GM21423 (cell line): ENCODE results near the gene KRI1.
A peak's percentile ranks its signal among the peaks of the same experiment; 100 is the strongest.
"Not testable (repeated sequence)": the region's sequence is repeated elsewhere in the genome, so short reads cannot be mapped to it uniquely, and the experiment has no call there.

Experiments
- ATAC-seq: cut with Tn5 transposase; IDR thresholded peaks from one replicate; pipeline ENCODE4 v1.9.1; 2021; ENCODE audit warnings: mild to moderate bottlenecking, moderate library complexity; ENCODE audit not compliant: unreplicated experiment

The KRI1 gene

DNA sequence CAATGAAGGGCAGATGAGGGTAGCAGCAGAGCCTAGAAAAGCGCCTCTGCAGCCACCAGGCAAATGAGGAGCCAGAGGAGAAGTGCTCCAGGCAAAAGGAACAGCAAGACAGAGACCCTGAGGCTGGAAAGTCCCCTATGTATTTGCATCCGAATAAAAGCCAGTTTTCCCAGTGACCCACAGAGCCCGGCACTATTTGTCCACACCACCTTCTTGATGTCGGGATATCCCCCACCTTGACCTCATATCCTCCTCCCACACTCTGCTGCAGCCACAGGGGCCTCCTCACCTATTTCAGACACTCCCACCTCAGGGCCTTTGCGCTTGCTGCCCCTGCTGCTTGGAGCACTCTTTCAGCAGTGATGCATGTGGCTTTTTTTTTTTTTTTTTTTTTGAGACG, 15.5 kb downstream of the KRI1 start:
- no peak for ATAC-seq

DNA sequence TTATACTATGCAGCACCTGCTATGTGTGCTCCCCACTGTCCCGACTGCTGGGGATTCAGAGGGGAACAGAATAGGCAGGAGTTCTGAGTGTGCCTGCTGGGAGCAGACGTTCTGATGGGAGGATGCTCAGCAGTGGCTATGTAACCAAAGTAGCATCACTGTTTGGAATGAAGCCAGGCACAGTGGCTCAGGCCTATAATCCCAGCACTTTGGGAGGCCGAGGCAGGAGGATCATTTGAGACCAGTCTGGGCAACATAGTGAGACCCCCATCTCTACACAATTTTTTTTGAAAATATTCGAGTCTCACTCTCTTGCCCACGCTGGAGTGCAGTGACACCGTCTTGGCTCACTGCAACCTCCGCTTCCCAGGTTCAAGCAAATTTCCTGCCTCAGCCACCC, 16.1 kb downstream of the KRI1 start:
- ATAC-seq: no peak

DNA sequence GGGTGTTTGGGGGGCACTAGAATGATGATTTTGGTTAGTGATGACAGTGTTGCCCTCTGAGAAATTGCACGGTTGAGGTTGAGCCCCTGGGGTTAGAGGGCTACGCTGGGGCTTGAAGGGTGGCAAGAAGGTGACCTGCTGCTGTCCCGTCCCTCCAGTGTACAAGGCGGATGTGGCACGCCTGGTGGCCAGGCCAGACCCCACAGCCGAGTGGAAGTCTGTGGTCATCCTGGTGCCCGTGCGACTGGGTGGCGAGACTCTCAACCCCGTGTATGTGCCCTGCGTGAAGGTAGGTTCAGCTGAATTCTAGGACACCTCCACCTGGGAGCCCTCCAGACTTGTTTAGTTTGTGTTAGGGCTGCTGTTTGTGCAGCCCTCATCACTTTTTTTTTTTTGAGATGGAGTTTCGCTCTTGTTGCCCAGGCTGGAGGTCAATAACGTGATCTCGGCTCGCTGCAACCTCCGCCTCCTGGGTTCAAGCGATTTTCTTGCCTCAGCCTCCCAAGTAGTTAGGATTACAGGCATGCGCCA, 17.0 kb downstream of the KRI1 start:
- no peak for ATAC-seq

DNA sequence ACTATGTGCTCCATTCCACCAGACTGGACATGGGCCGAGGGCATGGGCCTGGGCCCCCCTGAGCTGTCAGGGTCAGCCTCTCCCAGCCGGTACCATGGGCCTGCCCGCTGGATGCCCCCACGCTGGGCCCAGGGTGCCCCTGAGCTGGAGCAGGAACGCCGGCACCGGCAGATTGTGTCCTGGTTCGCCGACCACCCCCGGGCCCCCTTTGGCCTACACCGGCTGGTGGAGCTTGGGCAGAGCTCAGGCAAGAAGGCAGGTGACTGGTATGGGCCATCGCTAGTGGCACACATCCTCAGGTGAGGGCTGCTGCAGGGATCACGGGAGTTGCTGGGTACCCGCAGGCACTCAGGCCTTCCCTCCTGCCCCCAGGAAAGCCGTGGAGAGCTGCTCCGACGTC, 19.0 kb downstream of the KRI1 start:
- ATAC-seq: no peak

DNA sequence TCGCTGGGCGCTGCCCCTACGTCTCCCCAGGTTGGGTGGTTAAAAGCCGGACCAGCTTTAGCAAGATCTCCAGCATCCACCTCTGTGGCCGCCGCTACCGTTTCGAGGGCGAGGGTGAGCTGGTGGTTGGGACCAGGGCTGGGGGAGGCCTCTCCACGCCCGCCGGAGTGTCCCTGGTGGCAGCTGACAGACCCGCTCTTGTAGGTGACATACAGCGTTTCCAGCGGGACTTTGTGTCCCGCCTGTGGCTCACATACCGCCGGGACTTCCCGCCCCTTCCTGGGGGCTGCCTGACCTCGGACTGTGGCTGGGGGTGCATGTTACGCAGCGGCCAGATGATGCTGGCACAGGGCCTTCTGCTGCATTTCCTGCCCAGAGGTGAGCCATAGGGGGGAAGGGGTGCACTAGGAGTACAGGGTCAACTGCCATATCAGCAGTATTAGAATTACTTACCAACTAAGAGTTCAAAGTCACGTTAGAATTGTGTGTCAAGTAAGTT, 21.0 kb downstream of the KRI1 start:
- no peak for ATAC-seq

DNA sequence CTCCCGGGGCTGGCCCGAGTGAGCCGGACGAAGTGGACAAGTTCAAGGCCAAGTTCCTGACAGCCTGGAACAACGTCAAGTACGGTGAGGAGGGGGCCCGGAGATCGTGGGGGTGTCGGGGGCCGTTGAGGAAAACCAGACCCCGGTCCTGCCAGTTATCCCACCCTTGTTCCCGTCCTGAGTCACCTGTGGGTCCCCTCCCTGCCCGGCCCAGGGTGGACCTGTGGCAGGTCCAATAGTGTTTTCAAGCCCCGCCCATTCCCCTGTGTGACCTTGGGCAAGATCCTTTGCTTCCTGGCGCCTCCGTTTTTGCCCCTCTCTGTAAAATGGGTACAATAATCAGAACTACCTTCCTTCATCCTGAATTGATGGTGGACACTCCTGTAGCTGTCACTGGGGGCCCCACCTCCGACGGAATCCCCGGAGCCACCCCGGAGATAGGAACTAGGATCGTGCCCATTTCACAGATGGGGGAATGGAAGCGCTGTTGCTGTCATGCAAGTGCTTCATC, 21.5 kb downstream of the KRI1 start:
- ATAC-seq: no peak

DNA sequence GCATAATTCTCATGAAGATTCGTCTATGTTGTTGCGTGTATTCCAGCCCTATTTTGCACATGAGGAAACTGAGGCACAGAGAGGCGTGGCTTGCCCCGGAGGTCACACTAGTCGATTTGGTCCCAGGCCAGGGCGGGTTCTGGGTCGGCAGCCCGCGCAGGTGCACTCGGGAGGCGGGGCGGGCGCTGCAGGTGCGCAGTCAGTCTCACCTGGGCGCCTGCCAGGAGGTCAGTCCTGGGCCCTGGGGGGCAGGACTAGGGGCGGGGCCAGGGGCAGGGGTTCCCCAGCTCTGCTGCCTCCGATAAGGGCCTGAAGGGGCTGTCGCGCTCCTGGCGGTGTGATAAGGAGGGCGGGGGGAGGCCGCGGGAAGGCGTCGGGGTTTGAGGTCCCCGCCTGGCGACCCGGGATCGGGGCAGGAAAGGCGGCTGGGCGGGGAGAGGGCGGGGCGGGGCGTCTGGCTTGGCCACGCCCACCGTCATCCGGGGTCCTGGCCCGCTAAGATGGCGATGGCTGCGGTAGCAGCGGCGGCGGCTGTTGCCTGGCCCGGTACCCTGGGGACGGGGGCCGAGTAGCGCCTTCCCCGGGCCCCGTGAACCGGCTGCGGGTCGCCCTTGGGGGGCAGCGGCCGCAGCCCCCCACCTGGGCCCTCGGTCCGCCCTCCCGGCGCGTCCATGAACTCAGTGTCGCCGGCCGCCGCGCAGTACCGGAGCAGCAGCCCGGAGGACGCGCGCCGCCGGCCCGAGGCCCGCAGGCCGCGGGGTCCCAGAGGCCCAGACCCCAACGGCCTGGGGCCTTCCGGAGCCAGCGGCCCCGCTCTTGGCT, 22.2 kb downstream of the KRI1 start, which contains the start of gene ATG4D:
Gene ATG4D (plus strand): TSS at position 485 of the 822 bp plus-strand sequence. CDS start 187 bp downstream, at position 672.
- ATAC-seq: peak; percentile 64

DNA sequence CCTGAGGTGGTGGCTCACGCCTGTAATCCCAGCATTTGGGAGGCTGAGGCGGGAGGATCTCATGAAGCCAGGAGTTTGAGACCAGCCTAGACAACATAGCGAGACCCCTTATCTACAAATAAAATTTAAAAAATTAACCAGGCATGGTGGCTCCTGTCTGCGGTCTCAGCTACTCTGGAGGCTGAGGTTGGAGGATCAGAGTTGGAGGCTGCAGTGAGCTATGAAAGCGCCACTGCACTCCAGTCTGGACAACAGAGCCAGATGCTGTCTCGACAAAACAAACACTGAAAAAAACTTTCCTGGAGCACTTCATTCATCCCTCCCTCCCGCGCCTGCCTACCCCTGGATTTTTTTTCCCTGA, 22.8 kb downstream of the KRI1 start:
- no peak for ATAC-seq

DNA sequence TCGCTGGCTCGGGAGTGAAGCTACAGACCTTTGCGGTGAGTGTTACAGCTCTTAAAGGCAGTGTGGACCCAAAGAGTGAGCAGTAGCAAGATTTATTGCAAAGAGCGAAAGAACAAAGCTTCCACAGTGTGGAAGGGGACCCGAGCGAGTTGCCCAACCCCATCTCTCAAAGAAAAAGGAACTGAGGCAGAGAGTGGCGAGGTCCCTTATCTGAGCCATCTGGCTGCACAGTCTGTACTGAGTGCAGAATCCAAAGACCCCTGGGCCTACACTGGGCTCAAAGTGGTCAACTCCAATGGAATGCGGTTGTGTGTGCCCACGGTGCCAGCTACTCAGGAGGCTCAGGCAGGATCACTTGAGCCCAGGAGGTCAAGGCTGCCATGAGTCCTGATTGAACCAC, 26.8 kb downstream of the KRI1 start:
- ATAC-seq: not testable (repeated sequence)

DNA sequence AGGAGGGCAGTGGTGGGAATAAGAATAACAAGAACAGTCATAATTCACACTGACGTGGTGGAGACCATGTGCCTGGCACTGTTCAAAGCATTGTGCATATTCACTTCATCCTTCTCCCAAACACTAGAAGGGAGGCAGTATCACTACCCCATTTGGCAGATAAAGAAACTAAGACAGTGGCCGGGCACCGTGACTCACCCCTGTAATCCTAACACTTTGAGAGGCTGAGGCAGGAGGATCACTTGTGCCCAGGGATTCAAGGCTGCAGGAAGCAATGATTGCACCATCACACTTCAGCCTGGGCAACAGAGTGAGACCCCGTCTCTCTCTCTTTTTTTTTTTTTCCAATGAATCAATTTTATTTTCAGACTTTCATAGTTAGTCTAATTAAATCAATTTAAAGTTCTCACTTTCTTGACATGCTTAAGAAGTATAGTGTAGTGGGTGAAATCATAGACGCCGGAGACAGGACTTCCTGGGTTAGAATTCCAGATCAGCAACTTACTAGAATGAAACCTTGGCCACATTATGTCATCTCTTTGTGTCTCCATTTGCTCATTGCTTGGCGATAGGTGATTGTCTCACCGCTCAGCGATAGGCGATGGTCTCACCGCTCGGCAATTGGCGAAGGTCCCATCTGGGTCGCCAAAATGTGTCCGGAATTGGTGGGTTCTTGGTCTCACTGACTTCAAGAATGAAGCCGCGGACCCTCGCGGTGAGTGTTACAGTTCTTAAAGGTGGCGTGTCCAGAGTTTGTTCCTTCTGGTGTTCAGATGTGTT, 27.4 kb downstream of the KRI1 start:
- ATAC-seq: no peak

DNA sequence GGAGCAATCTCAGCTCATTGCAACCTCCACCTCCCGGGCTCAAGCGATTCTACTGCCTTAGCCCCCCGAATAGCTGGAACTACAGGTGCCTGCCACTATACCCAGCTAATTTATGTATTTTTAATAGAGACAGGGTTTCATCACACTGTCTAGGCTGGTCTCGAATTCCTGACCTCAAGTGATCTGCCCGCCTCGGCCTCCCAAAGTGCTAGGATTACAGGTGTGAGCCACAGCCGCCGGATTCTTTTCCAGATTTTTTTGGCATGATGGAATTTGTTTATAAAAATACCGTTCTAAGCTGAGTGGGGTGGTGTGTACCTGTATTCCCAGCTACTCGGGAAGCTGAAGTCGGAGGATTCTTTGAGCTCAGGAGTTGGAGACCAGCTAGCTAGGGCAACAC, 28.1 kb downstream of the KRI1 start:
- no peak for ATAC-seq

DNA sequence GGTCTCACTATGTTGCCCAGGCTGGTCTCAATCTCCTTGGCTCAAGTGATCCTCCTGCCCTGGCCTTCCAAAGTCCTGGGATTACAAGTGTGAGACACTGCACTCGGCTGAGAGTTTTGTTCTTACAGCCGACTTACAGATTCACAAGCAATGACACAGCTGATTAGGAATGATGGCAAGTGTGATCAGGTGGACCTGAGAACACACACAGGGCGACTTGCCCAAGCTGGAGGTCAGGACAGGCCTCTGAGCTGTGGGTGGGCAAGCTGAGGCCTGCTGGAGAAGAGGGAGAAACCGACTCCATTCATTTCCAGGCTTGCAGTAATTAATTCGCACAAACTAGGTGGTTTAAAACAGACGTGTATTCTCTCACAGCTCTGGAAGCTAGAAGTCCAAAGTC, 30.2 kb downstream of the KRI1 start:
- ATAC-seq: no peak

DNA sequence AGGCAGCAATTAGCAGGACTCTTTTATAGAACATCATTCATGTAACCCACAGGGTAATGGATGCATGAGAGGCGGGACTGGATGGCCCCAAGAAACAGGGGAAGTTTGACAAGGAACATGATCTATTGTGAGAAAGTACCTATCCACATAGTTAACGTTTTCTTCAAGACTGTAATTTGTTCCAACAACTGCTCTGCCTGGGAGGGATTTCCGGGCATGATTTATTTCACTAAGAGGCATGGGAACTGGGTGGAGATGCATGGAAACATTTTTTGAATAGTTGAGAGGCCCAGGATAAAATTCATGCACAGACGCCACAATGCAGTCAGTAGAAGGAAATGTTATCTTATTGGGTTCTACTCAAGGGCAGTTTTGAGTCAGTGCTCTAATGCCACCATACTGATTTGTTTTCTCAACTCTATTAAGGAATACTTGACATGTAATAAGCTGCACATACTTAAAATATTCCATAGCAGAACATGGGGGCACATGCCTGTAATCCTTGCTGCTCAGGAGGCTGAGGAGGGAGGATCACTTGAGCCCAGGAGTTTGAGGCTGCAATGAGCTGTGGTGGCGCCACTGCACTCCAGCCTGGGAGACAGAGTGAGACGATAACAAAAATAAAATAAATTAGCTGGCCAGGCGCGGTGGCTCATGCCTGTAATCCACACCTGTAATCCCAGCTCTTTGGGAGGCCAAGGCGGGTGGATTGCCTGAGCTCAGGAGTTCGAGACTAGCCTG, 32.0 kb downstream of the KRI1 start:
- no peak for ATAC-seq

DNA sequence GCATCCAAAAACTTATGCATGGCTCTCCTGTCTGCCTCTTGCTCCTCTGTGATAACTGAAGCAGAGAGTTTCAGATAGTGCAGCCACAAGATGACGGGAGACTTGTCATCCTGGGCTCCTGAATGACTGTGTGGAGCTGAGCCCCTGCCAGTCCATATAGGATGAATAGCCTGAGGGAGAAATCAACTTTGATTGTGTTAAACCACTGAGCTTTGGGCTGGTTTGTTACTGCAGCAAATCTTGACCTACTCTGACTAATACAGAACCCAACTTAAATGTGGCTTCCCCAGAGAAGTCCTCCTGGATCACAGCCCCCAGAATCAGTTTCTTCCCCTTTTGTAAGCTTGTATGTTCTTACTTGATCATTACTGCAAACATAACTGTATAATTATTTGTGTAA, 33.4 kb downstream of the KRI1 start:
- no peak for ATAC-seq

DNA sequence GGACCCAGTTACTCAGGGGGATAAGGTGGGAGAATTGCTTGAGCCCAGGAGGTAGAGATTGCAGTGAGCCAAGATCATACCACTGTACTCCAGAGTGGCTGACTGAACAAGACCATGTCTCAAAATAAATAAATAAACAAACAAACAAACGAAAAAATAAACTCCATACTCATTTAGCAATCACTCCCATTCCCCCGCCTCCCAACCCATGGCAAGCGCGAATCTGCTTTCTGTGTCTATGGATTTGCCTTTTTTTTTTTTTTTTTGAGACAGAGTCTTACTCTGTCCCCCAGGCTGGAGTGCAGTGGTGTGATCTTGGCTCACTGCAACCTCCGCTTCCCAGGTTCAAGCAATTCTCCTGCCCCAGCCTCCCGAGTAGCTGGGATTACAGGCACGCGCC, 38.9 kb downstream of the KRI1 start:
- not testable (repeated sequence) for ATAC-seq

DNA sequence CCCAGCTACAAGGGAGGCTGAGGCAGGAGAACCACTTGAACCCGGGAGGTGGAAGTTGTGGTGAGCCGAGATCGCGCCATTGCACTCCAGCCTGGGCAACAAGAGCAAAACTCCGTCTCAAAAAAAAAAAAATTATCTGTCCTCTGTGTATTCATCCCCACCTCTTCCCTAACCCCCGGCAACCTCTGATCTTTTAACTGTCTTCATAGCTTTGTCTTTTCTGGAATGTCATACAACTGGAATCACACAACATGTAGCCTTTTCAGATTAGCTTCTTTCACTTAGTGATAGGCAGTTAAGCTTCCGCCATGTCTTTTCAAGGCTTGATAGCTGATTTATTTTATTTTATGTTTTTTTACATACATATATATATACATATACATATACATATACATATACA, 40.2 kb downstream of the KRI1 start:
- ATAC-seq: no peak

DNA sequence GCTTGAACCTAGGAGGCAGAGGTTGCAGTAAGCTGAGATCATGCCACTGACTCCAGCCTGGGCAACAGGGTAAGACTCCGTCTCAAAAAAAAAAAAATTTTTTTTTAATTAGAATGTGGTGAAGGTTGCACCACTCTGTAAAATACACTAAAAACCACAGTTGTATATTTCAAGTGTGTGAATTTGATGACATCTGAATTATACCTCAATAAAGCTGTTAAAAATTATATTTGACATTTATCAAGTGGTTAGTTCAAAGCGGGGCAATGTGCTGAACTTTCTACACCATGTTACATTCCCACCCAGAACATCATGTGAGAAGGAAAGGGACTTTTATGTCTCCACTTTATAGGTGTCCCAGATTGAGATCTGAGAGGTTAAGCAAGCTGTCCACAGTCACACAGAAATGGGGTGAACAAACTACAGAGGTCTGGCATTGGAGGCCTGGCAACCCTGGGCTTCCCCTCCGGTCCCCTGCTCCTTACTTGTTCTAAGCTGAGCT, 42.6 kb downstream of the KRI1 start:
- ATAC-seq: no peak

DNA sequence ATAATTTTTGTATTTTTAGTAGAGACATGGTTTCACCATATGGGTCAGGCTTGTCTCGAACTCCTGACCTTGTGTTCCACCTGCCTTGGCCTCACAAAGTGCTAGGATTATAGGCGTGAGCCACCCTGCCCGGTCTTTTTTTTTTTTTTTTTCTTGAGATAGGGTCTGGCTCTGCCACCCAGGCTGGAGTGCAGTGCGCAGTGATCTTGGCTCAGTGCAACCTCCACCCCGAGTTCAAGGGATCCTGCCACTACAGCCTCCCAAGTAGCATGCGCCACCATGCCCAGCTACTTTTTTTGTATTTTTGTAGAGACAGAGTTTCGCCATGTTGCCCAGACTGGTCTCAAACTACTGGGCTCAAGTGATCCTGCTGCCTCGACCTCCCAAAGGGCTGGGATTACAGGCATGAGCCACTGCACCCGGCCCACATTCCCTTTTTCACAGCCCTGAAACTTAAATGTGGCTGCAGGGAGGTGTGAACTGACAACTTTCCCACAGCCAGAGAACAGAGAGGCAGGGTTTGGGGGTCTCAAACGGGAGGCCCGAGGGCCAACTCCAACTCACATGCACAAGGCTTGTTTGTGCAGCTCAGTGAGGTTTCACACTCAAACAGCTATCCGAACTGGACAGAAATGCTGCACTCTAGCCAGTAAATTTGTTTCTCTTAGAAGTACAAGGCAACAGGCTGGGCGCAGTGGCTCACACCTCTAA, 44.2 kb downstream of the KRI1 start:
- no peak for ATAC-seq

DNA sequence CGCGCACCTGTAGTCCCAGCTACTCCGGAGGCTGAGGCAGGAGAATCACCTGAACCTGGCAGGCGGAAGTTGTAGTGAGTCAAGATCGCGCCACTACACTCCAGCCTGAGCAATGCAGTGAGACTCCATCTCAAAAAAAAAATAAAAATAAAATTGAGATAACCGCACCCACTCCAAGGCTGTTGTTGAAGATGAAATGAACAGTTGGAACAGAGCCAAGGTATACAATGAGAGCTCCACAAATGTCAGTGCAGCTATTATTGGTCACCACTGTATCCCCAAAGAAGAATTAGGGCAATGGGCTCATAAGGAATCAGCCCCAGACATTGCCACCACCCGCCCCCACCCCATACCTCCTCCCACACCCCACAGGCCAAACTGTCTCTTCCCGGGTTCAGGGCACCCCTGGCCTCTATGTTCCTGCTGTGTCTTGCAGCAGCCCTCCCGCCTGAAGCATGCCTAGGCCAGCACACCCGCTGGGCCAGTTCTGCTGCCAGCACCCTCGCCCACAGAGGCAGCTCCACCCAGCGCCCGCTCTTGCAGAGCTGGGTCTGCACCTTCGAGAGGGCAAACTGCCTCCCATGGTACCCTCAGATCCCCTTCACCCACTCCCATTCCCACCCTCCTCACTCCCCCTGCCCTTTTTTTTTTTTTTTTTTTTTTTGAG, 45.0 kb downstream of the KRI1 start:
- ATAC-seq: no peak

DNA sequence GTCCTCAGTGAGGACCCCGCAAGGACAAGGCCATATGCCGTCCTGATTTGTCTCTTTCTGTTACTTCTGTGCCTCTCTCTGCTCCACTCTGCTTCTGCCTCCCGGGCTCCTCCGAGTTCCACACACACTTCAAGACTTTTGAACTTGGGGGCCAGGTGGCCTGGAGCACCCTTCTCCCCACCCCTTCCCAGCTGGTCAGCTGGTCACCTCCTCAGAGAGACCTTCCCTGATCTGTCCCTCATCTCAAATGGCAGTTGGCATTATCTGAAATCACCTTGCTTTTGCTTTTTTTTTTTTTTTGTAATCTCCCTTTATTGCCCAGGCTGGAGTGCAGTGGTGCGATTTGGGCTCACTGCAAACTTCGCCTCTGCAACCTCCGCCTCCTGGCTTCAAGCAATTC, 46.4 kb downstream of the KRI1 start:
- ATAC-seq: no peak
